Endothelial cell of umbilical vein (primary cell): Measurements from ENCODE around the gene BCAS3.

Source experiments
- CTCF ChIP-seq, 2 donors: IDR thresholded peaks; 1 replicate in 1 of 2; 2 replicates in 1 of 2; pipeline ENCODE4 v1.5.1; 2011; ENCODE audit warnings: low read length in 2 of 2, mild to moderate bottlenecking in 2 of 2, moderate library complexity in 2 of 2, control low read depth in 1 of 2, inconsistent platforms in 1 of 2, low read depth in 1 of 2; ENCODE audit not compliant: insufficient read depth in 1 of 2; ENCODE audit errors: extremely low read depth in 1 of 2
- EZH2 ChIP-seq: IDR thresholded peaks from 2 replicates; pipeline ENCODE4 v1.6.1; 2012; ENCODE audit warnings: borderline replicate concordance, low read depth, mild to moderate bottlenecking, moderate library complexity, low read length, inconsistent platforms; ENCODE audit not compliant: severe bottlenecking
- FOS ChIP-seq: IDR thresholded peaks from 2 replicates; pipeline ENCODE4 v1.6.1; 2011; ENCODE audit warnings: mild to moderate bottlenecking, low read length, moderate library complexity, borderline replicate concordance; ENCODE audit not compliant: insufficient read depth
- MAX ChIP-seq: IDR thresholded peaks from 2 replicates; pipeline ENCODE4 v1.6.1; 2011; ENCODE audit not compliant: insufficient read depth, insufficient read length
- POLR2A ChIP-seq: IDR thresholded peaks from 2 replicates; pipeline ENCODE4 v1.6.1; 2012; ENCODE audit warnings: low read depth, mild to moderate bottlenecking, control low read depth, low read length
- POLR2AphosphoS5 ChIP-seq: IDR thresholded peaks from 2 replicates; pipeline ENCODE4 v1.6.1; 2012; ENCODE audit warnings: low read depth, mild to moderate bottlenecking, control low read depth, low read length, moderate library complexity; ENCODE audit not compliant: insufficient read depth

GRCh38 chr17:60750640-60751039, 73.0 kb downstream of the BCAS3 start:
- no peak for TF ChIP-seq POLR2A
- no peak for TF ChIP-seq POLR2AphosphoS5
- TF ChIP-seq CTCF (IDR thresholded peaks at IDR 0.05; ENCODE audit: extremely low read depth in 1 of 2, insufficient read depth in 1 of 2, low read depth in 1 of 2, low read length in 2 of 2) = no peak
- no peak for TF ChIP-seq EZH2
- TF ChIP-seq FOS = no peak
- TF ChIP-seq MAX = no peak
